Measurements from ENCODE around the gene CHID1.

The CHID1 gene

DNA sequence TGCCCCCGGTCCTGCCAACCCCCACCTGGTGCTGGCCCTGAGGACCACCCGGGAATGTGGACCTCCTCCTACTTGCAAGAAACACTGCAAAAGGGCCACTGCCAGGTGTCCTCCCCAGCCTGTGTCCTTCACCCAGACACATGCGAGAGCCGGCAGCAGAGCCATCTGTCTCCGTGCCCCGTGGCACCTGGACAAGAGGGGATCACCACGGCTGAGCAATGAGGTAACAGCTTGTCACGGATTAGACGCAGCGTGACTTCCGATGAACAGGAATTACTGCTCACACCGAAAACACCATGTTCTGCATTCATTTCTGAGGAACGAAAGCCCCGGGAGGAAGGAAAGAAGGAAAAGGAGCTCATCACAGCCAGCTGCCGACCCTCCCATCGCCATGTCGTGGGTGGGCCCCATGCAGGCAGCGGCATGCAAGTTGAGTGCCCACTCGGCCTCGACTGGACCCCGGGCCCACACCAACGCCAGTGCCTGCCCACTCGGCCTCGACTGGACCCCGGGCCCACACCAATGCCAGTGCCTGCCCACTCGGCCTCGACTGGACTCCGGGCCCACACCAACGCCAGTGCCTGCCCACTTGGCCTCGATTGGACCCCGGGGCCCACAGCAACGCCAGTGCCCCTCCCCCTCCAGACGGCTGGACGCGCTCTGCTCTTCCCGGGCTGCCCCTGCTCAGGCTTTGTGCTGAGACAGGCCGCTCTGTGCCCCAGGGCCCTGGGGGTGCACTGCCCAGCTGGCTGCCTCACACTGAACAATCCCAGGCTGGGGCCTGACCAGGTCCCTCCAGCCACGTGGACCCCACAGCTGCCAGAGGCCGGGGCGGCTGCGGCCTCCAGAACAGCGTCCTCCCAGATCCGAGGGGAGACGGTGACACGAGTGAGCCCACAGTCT lies 22.0 kb downstream of the CHID1 start:
- DNase-seq (ENCODE audit: low read depth in 2 of 2, low spot score in 1 of 2): no peak

GRCh38 chr11:887589-887988 lies 23.0 kb downstream of the CHID1 start:
- DNase-seq (ENCODE audit: low read depth in 2 of 2, low spot score in 1 of 2): no peak

- DNase-seq (ENCODE audit: low read depth in 2 of 2, low spot score in 1 of 2): no peak
Measured at GRCh38 chr11:886568-886967, 24.0 kb downstream of the CHID1 start.

DNA sequence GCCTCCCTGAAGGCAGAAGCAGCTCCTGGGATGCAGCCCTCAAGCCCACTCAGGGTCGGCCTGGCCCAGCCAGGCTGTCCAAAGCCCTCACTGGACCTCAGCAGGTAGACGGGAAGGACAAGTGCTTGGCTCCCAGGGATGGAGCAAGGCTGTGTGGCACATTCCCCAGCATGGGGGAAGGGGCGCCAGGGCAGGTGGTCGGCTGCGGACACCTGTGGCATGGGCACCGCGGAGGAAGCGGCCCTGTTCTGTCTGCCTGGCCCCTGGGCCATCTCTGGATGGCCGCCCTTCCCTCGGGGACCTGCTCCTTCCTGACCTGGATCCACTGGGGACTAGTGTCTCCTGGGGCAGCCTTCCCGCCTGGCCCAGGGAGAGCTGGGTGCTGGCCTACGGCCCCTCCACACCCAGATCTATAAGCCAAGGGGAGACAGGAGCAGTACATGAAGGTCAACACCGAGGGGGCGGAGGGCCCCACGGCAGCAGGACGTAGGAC lies 26.0 kb downstream of the CHID1 start:
- DNase-seq (ENCODE audit: low read depth in 2 of 2, low spot score in 1 of 2): no peak

DNA sequence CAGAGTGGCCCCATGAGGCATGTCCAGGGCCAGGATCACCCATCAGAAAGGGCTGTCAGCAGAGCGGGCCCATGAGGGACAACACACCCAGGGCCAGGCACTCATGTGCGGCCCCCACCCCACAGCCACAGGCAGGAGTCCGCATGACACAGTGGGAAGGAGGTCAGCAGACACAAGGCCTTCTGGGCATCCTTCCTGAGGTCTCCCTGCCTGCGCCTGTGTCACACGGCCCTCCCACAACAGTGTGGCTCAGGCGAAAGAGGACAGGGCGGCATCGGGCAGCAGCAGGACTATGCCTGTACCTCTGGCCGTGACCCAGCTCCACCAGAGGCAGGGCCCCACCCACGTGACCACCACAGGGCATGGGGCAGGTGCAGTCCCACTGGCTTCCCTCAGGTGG lies 27.1 kb downstream of the CHID1 start:
- DNase-seq (ENCODE audit: low read depth in 2 of 2, low spot score in 1 of 2): no peak

GRCh38 chr11:882596-882995 lies 28.0 kb downstream of the CHID1 start:
- no peak for DNase-seq (ENCODE audit: low read depth in 2 of 2, low spot score in 1 of 2)

GRCh38 chr11:880447-880846 lies 30.2 kb downstream of the CHID1 start:
- DNase-seq (ENCODE audit: low read depth in 2 of 2, low spot score in 1 of 2): no peak

DNA sequence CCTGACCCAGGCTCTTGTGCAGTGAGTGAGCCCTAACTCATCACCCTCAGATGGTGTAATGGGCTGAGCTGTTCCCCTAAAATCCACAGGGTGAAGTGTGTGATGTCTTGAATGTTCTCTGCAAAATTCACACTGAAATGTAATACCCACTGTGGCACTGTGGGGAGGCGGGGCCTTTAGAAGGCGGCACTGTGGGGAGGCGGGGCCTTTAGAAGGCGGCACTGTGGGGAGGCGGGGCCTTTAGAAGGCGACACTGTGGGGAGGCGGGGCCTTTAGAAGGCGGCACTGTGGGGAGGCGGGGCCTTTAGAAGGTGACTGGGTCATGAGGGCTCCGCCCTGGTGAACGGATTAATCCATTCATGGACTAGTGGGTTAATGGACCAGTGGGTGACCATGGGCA lies 33.0 kb downstream of the CHID1 start:
- no peak for DNase-seq (ENCODE audit: low read depth in 2 of 2, low spot score in 1 of 2)

- no peak for DNase-seq (ENCODE audit: low read depth in 2 of 2, low spot score in 1 of 2)
Measured at GRCh38 chr11:876545-876944, 34.1 kb downstream of the CHID1 start.

DNA sequence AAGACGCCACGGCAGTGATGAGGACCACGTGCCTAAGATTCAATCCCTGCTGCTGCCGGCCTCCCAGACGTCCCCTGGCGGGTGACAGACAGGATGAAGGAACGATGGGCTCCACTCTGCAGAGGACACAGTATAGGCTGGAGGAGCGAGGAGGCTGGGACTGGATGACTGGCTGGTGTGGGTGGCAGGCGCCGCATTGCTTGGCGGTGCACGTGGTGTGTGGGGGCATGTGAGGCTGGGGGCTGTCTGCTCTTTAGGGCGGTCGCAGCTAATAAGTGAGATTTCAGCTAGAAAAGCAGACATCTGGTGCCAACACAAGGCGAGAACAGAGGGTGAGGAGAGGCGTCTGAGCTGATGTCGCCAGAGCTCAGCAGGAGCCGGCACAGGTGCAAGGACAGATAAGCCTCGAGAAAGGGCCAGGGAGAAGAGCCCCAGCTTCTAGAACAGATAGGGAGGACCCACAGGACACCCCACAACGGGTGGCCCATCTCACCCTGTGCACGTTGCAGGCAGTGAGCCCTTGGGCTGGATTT lies 34.8 kb downstream of the CHID1 start:
- no peak for DNase-seq (ENCODE audit: low read depth in 2 of 2, low spot score in 1 of 2)

GRCh38 chr11:875203-875602 lies 35.4 kb downstream of the CHID1 start:
- DNase-seq (ENCODE audit: low read depth in 2 of 2, low spot score in 1 of 2): no peak

DNA sequence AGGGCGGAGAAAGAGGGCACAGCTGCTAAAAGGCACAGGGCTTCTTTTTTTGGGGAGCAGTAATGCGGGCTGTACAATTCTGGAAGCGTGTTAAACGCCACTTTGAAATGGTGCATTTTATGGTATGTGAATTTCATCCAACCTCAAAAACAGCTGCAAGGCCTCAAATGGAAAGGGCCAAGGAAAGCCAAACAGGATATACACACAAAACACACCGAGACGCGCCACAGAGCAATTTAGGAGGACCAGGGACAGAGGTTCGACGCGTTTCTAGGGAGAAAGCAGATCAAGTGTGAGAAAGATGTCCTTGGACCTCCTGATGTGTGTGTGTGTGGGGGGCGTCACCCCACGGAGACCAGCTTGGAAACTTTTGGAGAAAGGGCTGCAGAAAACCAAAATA lies 36.9 kb downstream of the CHID1 start:
- DNase-seq (ENCODE audit: low read depth in 2 of 2, low spot score in 1 of 2): no peak

GRCh38 chr11:872799-873198 lies 37.8 kb downstream of the CHID1 start:
- no peak for DNase-seq (ENCODE audit: low read depth in 2 of 2, low spot score in 1 of 2)

GRCh38 chr11:871472-871871 lies 39.1 kb downstream of the CHID1 start:
- no peak for DNase-seq (ENCODE audit: low read depth in 2 of 2, low spot score in 1 of 2)

DNA sequence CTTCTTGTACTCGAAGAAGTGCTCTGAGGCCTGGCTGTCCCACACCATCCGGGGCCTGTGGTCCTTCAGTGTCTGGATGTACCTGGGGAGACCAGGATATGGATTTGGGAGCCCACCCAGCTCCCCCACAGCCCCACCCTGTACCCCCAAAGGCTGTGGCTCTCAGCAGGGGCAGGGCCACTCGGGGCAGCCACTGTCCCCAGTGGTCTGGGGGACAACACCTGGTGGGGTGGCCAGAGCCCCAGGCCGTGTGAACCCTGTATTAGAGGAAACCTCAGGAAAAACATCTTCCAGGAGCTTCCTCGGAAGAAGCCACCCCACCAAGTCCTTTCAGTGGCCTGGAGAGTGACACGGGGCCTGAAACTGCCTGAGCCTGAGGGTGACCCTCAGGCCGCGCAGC lies 40.2 kb downstream of the CHID1 start:
- DNase-seq (ENCODE audit: low read depth in 2 of 2, low spot score in 1 of 2): no peak

- no peak for DNase-seq (ENCODE audit: low read depth in 2 of 2, low spot score in 1 of 2)
Measured at GRCh38 chr11:870127-870413, 40.5 kb downstream of the CHID1 start.

GRCh38 chr11:869399-870126 lies 41.0 kb downstream of the CHID1 start:
- no peak for DNase-seq (ENCODE audit: low read depth in 2 of 2, low spot score in 1 of 2)

DNA sequence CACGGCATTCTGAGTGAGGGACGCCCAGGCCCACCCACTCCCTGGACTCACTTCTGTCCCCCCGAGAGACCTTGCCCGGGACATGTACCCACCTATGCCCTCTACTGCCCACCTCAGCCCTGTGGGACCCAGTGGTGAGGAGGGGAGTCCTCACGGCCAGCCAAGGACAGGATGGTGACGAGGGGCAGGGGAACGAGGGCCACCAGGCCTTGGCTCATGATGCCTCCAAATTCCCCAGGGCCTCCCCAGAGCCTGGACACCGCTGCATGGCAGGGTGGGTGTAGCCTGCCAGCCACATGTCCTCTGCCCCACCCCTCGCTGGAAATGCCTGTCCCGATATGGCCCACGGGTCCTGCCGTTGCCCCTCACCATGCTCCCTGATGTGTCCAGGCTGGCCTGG lies 41.8 kb downstream of the CHID1 start:
- DNase-seq (ENCODE audit: low read depth in 2 of 2, low spot score in 1 of 2): no peak

GRCh38 chr11:868394-868793 lies 42.2 kb downstream of the CHID1 start:
- no peak for DNase-seq (ENCODE audit: low read depth in 2 of 2, low spot score in 1 of 2)

DNA sequence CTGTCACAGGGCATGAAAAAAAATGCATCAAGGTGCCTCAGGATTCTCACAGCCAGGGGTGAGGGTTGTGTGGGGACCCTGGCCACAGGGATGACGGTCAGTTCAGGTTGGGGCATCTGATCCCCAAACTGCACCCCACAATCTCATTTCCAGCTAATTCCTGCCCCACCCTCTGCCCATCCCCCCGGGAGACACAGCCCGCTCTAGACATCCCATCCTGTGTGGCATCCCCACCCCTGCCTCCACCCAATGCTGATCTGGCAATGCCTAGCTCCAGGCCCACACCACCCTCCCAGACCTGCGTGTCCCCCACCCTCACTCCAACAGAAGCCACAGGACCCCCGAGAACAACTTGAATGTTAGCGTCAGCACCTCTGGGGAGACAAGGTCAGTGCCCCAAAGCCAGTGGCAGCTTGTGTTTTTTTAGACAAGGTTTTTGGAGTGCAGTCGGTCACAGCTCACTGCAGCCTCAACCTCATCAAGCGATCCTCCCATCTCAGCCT lies 42.7 kb downstream of the CHID1 start:
- DNase-seq (ENCODE audit: low read depth in 2 of 2, low spot score in 1 of 2): no peak

GRCh38 chr11:866481-866880 lies 44.1 kb downstream of the CHID1 start:
- no peak for DNase-seq (ENCODE audit: low read depth in 2 of 2, low spot score in 1 of 2)
